ENCODE results near the gene GLUL.
"Not testable (repeated sequence)": the region's sequence is repeated elsewhere in the genome, so short reads cannot be mapped to it uniquely, and the experiment has no call there.

GLUL gene

GRCh38 chr1:182359645-182360044 lies 31.9 kb downstream of the GLUL start:
- DNase-seq: no peak

- DNase-seq: no peak
These were observed 33.7 kb downstream of the GLUL start for GRCh38 chr1:182357913-182358312.

- DNase-seq: no peak
These were observed 34.4 kb downstream of the GLUL start for GRCh38 chr1:182357171-182357570.

- DNase-seq: no peak
These were observed 35.9 kb downstream of the GLUL start for GRCh38 chr1:182355723-182356098.

GRCh38 chr1:182351790-182352364 lies 39.7 kb downstream of the GLUL start:
- DNase-seq: no peak

GRCh38 chr1:182350839-182351238 lies 40.8 kb downstream of the GLUL start:
- no peak for DNase-seq

- no peak for DNase-seq
These were observed 42.4 kb downstream of the GLUL start for GRCh38 chr1:182348961-182349747.

GRCh38 chr1:182347019-182347418 lies 44.6 kb downstream of the GLUL start:
- DNase-seq: no peak

GRCh38 chr1:182340233-182341058 lies 51.1 kb downstream of the GLUL start:
- no peak for DNase-seq

GRCh38 chr1:182339684-182340083 lies 51.9 kb downstream of the GLUL start:
- no peak for DNase-seq

GRCh38 chr1:182338806-182339370 lies 52.7 kb downstream of the GLUL start:
- no peak for DNase-seq

- DNase-seq: no peak
These were observed 53.6 kb downstream of the GLUL start for GRCh38 chr1:182337736-182338571.

- DNase-seq: no peak
These were observed 55.6 kb downstream of the GLUL start for GRCh38 chr1:182335771-182336566.

GRCh38 chr1:182333071-182333571 lies 58.5 kb downstream of the GLUL start:
- DNase-seq: not testable (repeated sequence)

- no peak for DNase-seq
These were observed 59.1 kb downstream of the GLUL start for GRCh38 chr1:182332261-182333060.

Measured in activated T-cell treated with anti-CD3 and anti-CD28 coated beads, Interleukin-2, amount 50 U/mL, for 1 hour (primary cell).